ENCODE measurements around the gene APP.
"Not testable (repeated sequence)": the region's sequence is repeated elsewhere in the genome, so short reads cannot be mapped to it uniquely, and the experiment has no call there.

The APP gene

DNA sequence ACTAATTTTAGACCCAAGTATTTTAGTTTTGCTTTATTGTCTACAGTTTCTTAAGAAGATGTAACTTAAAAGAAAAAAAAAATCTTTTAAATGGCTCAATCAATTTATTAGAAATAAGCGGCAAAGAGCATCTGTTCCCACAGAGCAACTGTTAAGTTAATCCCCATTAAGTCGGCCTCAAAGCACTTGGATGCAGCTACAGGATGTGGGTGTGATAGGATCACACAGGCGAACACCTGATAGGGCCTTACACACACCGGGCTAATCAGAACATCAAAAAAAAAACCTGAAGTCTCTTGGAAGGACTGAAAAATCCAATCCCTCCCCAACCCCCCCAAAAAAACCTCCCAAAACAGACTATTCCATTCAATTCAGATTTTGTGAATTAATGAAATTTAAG lies 23.0 kb downstream of the APP start:
- Mint-ChIP-seq H3K4me1 (ENCODE audit: low read depth) (peaks cover 17% of the 10 kb centered on the region), H3K27ac (no peak overlapping the region), H3K36me3 (peaks cover 3% of the 10 kb centered on the region), H3K4me3 (peak overlapping the region; percentile 43), H3K9me3 (ENCODE audit: low read depth) (no peaks in the 10 kb centered on the region), H3K27me3 (peaks cover under 1% of the 10 kb centered on the region)

DNA sequence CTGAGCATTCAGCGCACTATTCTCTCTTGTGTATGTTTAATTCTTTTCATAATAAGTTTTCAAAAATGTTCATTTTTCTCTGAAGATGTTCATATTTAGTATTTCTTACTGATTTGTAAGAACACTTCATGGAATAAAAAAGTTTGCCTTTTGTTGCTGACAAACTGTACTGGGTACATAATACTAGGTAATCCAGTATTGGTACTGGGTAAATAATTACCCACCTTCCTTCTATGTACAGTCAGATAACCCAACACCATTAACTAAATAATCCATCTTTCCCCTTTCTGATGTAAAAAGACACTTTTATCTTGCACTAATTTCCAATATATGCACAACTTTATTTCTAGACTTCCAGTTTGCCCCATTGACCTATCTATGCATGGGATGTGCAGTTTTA lies 23.9 kb downstream of the APP start:
- Mint-ChIP-seq H3K36me3 (peaks cover 3% of the 10 kb centered on the region), H3K27ac (no peak overlapping the region), H3K27me3 (no peaks in the 10 kb centered on the region), H3K9me3 (ENCODE audit: low read depth) (no peaks in the 10 kb centered on the region), H3K4me1 (ENCODE audit: low read depth) (peaks cover 17% of the 10 kb centered on the region), H3K4me3 (no peak overlapping the region)

DNA sequence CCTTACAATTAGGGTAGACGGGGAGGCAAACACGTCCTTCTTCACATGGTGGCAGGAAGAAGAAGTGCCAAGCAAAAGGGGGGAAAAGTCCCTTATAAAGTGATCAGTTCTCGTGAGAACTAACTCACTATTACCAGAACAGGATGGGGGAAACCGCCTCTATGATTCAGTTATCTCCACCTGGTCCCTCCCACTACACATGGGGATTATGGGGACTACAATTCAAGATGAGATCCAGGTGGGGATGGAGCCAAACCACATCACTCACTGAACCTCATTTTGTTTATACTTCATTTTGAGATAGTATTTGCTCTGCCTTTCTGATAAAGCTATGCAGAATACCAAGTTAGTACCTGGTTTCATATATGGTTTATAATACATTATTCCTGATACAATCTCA lies 26.5 kb downstream of the APP start:
- no peaks in the 10 kb centered on the region for H3K9me3 Mint-ChIP-seq (ENCODE audit: low read depth)
- H3K36me3 Mint-ChIP-seq: peaks cover 13% of the 10 kb centered on the region
- no peaks in the 10 kb centered on the region for H3K27me3 Mint-ChIP-seq
- peaks cover 16% of the 10 kb centered on the region for H3K4me1 Mint-ChIP-seq (ENCODE audit: low read depth)
- no peak overlapping the region for H3K4me3 Mint-ChIP-seq
- H3K27ac Mint-ChIP-seq: no peak overlapping the region

DNA sequence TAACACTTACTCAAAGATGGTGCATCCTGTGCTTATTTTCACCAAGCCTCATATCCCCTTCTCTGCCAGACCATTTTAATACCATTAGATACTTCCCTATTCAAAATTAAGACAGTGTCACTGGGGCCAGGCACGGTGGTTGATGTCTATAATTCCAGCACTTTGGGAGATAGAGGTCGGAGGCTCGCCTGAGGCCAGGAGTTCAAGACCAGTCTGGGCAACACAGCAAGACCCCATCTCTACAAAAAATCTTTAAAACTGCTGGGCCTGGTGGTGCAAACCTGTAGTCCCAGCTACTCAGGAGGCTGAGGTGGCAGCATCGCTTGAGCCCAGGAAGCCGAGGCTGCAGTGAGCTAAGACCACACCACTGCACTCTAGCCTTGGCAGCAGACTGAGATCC lies 28.2 kb downstream of the APP start:
- Mint-ChIP-seq H3K27ac (no peak overlapping the region), H3K27me3 (no peaks in the 10 kb centered on the region), H3K9me3 (ENCODE audit: low read depth) (no peaks in the 10 kb centered on the region), H3K36me3 (peaks cover 10% of the 10 kb centered on the region), H3K4me1 (ENCODE audit: low read depth) (peaks cover 3% of the 10 kb centered on the region), H3K4me3 (no peak overlapping the region)

DNA sequence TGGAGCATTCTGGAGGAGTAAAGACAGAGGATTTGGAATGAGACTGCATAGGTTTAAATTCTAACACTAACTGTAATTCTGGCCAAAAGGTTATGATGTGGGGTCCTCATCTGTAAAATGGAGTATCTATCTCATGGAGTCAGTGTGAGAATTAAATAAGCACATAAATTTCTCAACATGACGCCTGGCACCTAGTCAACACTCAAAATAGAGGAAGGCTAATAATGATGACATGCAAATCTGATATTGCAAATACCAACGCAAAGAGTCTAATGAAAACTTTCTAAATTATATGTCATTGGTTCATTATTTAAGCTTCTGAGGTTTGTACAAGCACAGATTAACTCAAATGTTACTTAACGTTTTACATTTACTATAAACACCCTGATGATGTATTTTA lies 29.6 kb downstream of the APP start:
- Mint-ChIP-seq H3K36me3 (peaks cover 10% of the 10 kb centered on the region), H3K4me3 (no peak overlapping the region), H3K4me1 (ENCODE audit: low read depth) (peaks cover 12% of the 10 kb centered on the region), H3K27ac (no peak overlapping the region), H3K9me3 (ENCODE audit: low read depth) (no peaks in the 10 kb centered on the region), H3K27me3 (no peaks in the 10 kb centered on the region)

DNA sequence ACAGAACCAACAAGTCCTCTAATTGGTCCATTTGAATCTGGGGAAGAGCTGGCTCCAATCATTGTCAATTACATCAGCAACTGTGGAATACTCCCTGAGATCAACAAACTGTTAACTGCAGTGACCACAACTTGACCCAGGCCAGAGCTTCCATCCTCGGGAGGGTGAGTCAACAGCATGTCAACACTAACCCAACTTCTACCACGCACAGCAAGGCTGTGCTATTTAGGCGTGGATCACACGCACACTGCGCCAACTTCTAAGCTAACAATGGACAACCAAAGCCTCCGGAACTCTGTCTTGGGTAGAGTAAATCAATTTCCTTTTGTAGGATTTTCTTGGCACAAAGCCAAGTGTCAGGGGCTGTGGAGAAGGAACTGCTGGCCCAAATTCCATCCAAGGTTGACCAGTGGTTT lies 30.4 kb downstream of the APP start:
- no peaks in the 10 kb centered on the region for H3K9me3 Mint-ChIP-seq (ENCODE audit: low read depth)
- H3K27me3 Mint-ChIP-seq: no peaks in the 10 kb centered on the region
- H3K27ac Mint-ChIP-seq: no peak overlapping the region
- H3K36me3 Mint-ChIP-seq: peaks cover 10% of the 10 kb centered on the region
- H3K4me3 Mint-ChIP-seq: no peak overlapping the region
- H3K4me1 Mint-ChIP-seq (ENCODE audit: low read depth): peaks cover 12% of the 10 kb centered on the region

DNA sequence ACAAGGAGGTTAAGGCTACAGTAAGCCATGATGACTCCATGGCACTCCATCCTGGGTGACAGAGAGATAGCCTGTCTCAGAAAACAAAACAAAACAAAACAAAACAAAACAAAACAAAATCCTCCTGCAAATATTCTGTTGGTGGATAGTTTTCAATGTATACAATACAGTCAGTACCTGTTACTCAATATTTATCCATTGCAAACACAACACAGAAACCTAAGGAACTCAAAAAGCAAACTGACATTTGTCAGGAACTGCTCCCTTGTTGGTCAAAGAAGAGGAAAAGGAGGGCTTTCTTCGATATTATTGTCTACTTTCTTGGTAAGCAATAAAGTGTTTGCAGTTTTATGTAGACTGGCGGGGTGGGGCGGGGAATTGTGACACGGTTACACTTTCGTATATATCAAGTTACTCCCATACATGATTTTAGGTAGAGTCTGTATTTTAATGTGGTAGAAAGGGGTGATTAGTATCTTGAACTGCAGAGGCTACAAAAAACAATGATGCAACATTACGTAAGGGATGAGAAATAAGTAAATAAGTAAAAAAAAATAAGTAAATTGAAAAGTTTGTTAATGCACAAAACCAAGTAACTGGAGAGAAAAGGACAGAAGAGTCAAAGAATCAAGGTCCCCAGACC lies 31.8 kb downstream of the APP start:
- Mint-ChIP-seq H3K27me3 (no peaks in the 10 kb centered on the region), H3K4me1 (ENCODE audit: low read depth) (peaks cover 12% of the 10 kb centered on the region), H3K27ac (no peak overlapping the region), H3K9me3 (ENCODE audit: low read depth) (no peaks in the 10 kb centered on the region), H3K4me3 (no peak overlapping the region), H3K36me3 (peaks cover 15% of the 10 kb centered on the region)

DNA sequence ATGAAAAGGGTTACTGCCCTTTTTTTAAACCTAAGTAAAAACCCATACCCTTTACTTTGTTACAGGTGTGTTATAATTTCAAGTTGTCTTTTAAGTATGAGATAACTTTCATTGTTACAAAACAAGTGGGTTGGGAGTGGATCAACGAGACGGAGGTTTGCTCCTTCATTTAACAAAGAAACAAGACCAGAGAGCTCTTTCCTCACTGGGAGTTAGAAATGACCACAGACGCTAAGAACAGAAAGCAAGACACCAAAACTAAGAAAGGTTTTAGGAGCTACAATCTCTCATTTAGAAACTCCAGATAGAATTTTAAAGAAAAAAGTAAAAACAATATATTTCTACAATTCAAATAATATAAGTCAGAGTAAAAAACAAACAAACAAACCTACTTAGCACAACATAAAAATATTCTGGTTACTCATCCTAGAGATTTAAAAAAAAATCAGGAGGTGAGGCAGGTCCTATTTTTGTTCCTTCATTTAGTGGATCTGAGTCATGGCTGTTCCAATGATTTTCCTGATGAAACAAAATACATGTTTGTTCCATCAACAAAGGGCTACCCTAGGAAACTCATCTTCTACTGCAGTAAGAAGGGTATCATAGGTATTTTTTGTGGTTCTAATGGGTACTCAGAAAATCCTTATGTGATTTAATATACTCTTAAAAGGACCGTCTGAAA lies 33.0 kb downstream of the APP start:
- Mint-ChIP-seq H3K4me1 (ENCODE audit: low read depth) (peaks cover 12% of the 10 kb centered on the region), H3K27ac (no peak overlapping the region), H3K27me3 (no peaks in the 10 kb centered on the region)

DNA sequence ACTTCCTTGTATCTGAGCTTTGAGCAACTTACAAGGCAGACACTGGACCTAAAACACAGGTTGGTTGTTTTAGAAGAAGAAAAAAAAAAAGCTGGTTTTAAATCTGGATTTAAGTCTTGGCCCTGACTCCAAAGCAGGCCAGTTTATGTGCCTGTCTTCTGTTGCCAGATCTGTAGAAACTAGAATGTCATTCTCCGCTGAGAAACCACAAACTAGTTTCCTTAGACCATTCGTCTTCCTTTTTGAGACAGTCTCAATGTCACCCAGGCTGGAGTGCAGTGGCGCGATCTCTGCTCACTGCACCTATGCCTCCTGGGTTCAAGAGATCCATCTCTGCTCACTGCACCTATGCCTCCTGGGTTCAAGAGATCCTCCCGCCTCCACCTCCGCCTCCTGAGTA lies 33.9 kb downstream of the APP start:
- Mint-ChIP-seq H3K27me3 (no peaks in the 10 kb centered on the region), H3K4me1 (ENCODE audit: low read depth) (peaks cover 12% of the 10 kb centered on the region), H3K36me3 (peaks cover 17% of the 10 kb centered on the region), H3K27ac (no peak overlapping the region), H3K9me3 (ENCODE audit: low read depth) (no peaks in the 10 kb centered on the region), H3K4me3 (no peak overlapping the region)

More for the DNA sequence above, 33.0 kb downstream of the APP start:
- Mint-ChIP-seq H3K36me3 (peaks cover 15% of the 10 kb centered on the region), H3K4me3 (no peak overlapping the region), H3K9me3 (ENCODE audit: low read depth) (no peaks in the 10 kb centered on the region)

DNA sequence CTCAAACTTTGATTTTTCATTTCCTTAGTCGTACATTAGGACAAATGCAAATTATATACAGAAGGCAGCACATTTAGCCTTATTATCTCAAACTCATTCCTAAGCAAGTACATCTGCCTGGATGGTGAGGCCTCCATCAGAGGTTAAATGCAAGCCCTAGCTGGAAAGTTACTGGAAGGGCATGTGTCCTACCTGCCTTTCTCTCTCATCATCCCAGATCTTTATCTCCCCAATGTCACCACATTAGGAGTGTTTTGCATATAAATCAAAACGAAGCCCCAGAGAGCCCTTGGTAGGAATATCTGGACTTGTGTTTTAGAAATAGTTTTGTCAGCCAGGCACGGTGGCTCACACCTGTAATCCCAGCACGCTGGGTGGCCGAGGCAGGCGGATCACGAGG lies 35.0 kb downstream of the APP start:
- no peak overlapping the region for H3K27ac Mint-ChIP-seq
- H3K9me3 Mint-ChIP-seq (ENCODE audit: low read depth): no peaks in the 10 kb centered on the region
- peaks cover 14% of the 10 kb centered on the region for H3K4me1 Mint-ChIP-seq (ENCODE audit: low read depth)
- H3K36me3 Mint-ChIP-seq: peaks cover 12% of the 10 kb centered on the region
- H3K27me3 Mint-ChIP-seq: no peaks in the 10 kb centered on the region
- no peak overlapping the region for H3K4me3 Mint-ChIP-seq

DNA sequence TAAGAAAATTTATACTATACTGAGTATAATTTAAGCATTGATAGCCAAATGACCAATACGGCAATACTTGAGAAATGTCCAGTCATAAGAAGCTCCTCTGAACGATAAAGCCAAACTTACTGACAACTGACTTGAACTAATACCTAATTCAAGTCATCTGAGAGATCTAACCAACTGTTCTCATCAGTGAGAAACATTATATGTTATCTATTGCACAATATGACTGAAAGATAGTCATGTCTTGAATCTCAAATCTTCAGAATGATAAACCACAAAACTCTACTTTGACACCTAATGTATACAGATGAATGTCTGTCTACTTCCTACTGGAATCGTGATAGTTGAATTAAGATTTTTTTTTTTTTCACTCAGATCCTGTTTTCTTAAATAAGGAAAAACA lies 39.0 kb downstream of the APP start:
- Mint-ChIP-seq H3K4me3 (no peak overlapping the region), H3K27me3 (no peaks in the 10 kb centered on the region), H3K36me3 (peaks cover 9% of the 10 kb centered on the region), H3K27ac (no peak overlapping the region), H3K9me3 (ENCODE audit: low read depth) (no peaks in the 10 kb centered on the region), H3K4me1 (ENCODE audit: low read depth) (peaks cover 3% of the 10 kb centered on the region)

DNA sequence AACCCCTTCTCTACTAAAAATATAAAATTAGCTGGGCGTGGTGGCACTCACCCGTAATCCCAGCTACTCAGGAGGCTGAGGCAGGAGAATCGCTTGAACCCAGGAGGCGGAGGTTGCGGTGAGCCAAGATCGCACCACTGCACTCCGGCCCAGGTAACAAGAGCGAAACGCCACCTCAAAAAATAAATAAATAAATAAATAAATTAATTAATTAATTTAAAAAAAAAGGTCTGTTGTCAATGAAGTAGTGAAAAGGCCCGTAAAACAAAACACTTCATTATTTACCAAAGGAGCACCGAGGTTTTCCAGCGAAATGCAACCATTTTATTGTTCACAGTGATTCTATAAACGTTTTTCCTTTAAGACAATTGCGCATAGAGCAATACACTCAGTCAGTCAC lies 39.5 kb downstream of the APP start:
- not testable (repeated sequence) for H3K9me3 Mint-ChIP-seq (ENCODE audit: low read depth)

DNA sequence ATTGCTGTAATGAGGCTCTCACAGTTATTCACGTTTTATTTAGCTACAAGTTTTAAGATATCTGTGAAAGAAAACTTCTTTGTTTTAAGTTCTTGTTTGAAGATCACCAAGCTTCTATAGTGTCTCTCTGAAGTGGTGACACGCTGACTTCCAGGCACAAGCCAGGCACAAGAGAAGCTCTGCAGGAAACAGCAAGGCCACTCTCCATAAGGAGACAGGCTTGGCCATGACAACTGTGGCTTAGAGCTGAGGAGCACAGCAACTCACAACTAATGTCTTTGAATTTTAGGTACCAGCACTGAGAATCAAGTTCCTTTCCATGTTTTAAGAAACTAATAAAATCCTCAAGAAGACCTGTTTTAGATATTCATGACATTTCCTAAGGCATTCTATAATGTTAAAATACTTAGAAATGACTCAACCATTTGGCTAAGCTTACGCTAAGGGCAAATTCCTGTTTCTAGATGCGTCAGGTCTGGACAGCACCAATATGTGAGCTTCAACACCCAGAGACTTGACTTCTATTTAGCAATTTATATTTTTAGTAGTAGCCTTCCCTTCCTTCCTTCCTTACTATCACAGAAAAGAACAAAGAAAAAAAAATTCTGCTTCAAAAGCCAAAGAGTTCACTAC lies 40.2 kb downstream of the APP start:
- no peak overlapping the region for H3K4me3 Mint-ChIP-seq
- no peaks in the 10 kb centered on the region for H3K9me3 Mint-ChIP-seq (ENCODE audit: low read depth)
- H3K27ac Mint-ChIP-seq: no peak overlapping the region
- no peaks in the 10 kb centered on the region for H3K27me3 Mint-ChIP-seq
- peaks cover 2% of the 10 kb centered on the region for H3K4me1 Mint-ChIP-seq (ENCODE audit: low read depth)
- H3K36me3 Mint-ChIP-seq: peaks cover 11% of the 10 kb centered on the region

More for the DNA sequence above, 39.5 kb downstream of the APP start:
- not testable (repeated sequence) for H3K27ac Mint-ChIP-seq; H3K36me3 Mint-ChIP-seq; H3K4me1 Mint-ChIP-seq (ENCODE audit: low read depth); H3K4me3 Mint-ChIP-seq; H3K27me3 Mint-ChIP-seq

DNA sequence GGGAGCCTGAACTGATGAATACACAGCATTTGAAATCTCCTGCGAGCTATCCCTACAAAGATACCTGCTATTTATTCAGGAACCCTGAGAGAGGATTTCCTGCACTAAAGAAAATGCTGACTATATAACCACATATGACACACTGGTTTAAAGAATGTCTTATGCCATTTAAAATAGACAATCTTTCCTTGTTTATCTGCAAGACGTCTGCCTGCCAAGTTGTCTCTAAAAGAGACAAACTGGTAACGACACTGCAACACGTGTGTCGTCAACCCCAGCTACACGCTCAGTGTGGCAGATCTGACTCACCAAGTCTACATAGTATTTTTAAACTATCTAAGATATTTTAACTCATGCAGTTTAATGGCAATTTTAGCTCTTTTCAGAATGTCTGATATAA lies 42.7 kb downstream of the APP start:
- Mint-ChIP-seq H3K27ac (no peak overlapping the region), H3K27me3 (no peaks in the 10 kb centered on the region), H3K36me3 (peaks cover 6% of the 10 kb centered on the region), H3K9me3 (ENCODE audit: low read depth) (no peaks in the 10 kb centered on the region), H3K4me1 (ENCODE audit: low read depth) (peaks cover 2% of the 10 kb centered on the region), H3K4me3 (no peak overlapping the region)

DNA sequence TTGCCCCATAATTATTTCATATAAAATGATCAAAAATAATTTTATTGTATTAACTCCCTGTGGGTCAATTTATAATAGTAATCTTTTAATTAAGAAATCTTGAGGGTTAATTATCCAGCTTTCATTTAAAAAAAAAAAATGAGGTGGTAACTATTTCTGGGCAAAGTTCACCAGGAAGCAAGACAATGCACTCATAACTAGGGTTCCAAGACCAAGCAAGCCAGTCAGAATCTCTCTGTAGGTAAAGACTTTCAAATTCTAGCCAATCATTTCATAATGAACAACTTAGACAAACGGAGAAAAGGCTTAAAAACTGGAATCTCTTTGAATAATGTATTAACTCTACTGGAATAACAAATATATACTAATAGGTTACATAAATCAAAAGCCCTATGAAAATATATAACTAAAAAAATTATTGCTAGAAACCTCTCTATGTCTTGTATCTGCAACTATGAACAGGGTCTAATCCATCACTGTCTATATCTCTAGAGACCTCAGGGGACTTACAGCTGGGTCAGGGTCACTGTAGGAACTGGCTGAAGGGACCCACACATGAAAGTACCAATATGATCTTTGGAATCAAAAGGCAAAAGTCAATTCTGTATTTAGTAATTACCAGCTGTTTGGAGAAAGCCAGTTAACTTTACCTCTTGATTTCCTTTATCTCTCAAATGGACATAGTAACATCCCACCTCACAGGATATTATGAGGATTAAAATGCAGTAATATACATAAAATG lies 43.3 kb downstream of the APP start:
- Mint-ChIP-seq H3K27me3 (no peaks in the 10 kb centered on the region), H3K9me3 (ENCODE audit: low read depth) (no peaks in the 10 kb centered on the region), H3K4me3 (no peak overlapping the region), H3K27ac (no peak overlapping the region), H3K4me1 (ENCODE audit: low read depth) (peaks cover 2% of the 10 kb centered on the region), H3K36me3 (peaks cover 4% of the 10 kb centered on the region)
